ENCODE data around the gene CCDC187. TPM values are rescaled to one million over a fixed set of nuclear protein-coding genes. Genes with fewer than 3 reads are reported as not detected.
A peak's percentile ranks its signal among the peaks of the same experiment; 100 is the strongest.

Gene CCDC187
- total RNA-seq, 1 experiment from 2014 or later = not detected

GRCh38 chr9:136209232-136209631 lies 94.7 kb downstream of the CCDC187 start:
- no peaks in the 10 kb centered on the region for H3K4me1 Mint-ChIP-seq (ENCODE audit: insufficient read depth, unreplicated experiment)
- no peak for TF ChIP-seq CTCF (IDR thresholded peaks at IDR 0.05; ENCODE audit: unreplicated experiment)
- intact Hi-C loops (cut with micrococcal nuclease) = no loop called here
- DNase-seq (ENCODE audit: unreplicated experiment) = no peak
- CTCF ChIA-PET = no interaction called here
- no peak overlapping the region for H3K27ac Mint-ChIP-seq (ENCODE audit: low read depth, unreplicated experiment)
- no TSS peak for BruUV-seq (replicated peaks)
- H3K4me3 Mint-ChIP-seq (ENCODE audit: unreplicated experiment) = no peak overlapping the region
- no peaks in the 10 kb centered on the region for H3K9me3 Mint-ChIP-seq (ENCODE audit: unreplicated experiment)
- peaks cover 33% of the 10 kb centered on the region for H3K36me3 Mint-ChIP-seq (ENCODE audit: insufficient read depth, unreplicated experiment)
- peaks cover under 1% of the 10 kb centered on the region for H3K27me3 Mint-ChIP-seq (ENCODE audit: insufficient read depth, unreplicated experiment)
- POLR2A ChIA-PET = no interaction called here

GRCh38 chr9:136208675-136209074 lies 95.2 kb downstream of the CCDC187 start:
- ChIA-PET POLR2A (no interaction called here), CTCF (no interaction called here)
- TF ChIP-seq CTCF (IDR thresholded peaks at IDR 0.05; ENCODE audit: unreplicated experiment) = no peak
- peaks cover 30% of the 10 kb centered on the region for H3K36me3 Mint-ChIP-seq (ENCODE audit: insufficient read depth, unreplicated experiment)
- no peak overlapping the region for H3K4me3 Mint-ChIP-seq (ENCODE audit: unreplicated experiment)
- no peak for DNase-seq (ENCODE audit: unreplicated experiment)
- H3K9me3 Mint-ChIP-seq (ENCODE audit: unreplicated experiment) = no peaks in the 10 kb centered on the region
- no peaks in the 10 kb centered on the region for H3K4me1 Mint-ChIP-seq (ENCODE audit: insufficient read depth, unreplicated experiment)
- no peak overlapping the region for H3K27ac Mint-ChIP-seq (ENCODE audit: low read depth, unreplicated experiment)
- BruUV-seq (replicated peaks) = no TSS peak
- H3K27me3 Mint-ChIP-seq (ENCODE audit: insufficient read depth, unreplicated experiment) = peaks cover 6% of the 10 kb centered on the region
- intact Hi-C loops (cut with micrococcal nuclease) = no loop called here

GRCh38 chr9:136207616-136208015 lies 96.3 kb downstream of the CCDC187 start:
- no peak for DNase-seq (ENCODE audit: unreplicated experiment)
- ChIA-PET CTCF (interaction anchor here (0.6 kb wide), 1 partner anchor 37 kb away, joined by 3 read pairs; no protein-coding TSS in a partner anchor), POLR2A (interaction anchor here (0.7 kb wide), 1 partner anchor 11 kb away, joined by 3 read pairs; no protein-coding TSS in a partner anchor)
- Mint-ChIP-seq H3K27me3 (ENCODE audit: insufficient read depth, unreplicated experiment) (peaks cover 11% of the 10 kb centered on the region), H3K4me3 (ENCODE audit: unreplicated experiment) (no peak overlapping the region), H3K4me1 (ENCODE audit: insufficient read depth, unreplicated experiment) (no peaks in the 10 kb centered on the region), H3K9me3 (ENCODE audit: unreplicated experiment) (no peaks in the 10 kb centered on the region), H3K36me3 (ENCODE audit: insufficient read depth, unreplicated experiment) (peaks cover 22% of the 10 kb centered on the region), H3K27ac (ENCODE audit: low read depth, unreplicated experiment) (no peak overlapping the region)
- intact Hi-C loops (cut with micrococcal nuclease) = no loop called here
- TF ChIP-seq CTCF (IDR thresholded peaks at IDR 0.05; ENCODE audit: unreplicated experiment) = no peak
- TSS peak; percentile 20 for BruUV-seq (replicated peaks)

- Mint-ChIP-seq H3K27ac (ENCODE audit: low read depth, unreplicated experiment) (no peak overlapping the region), H3K36me3 (ENCODE audit: insufficient read depth, unreplicated experiment) (peaks cover 22% of the 10 kb centered on the region), H3K4me1 (ENCODE audit: insufficient read depth, unreplicated experiment) (no peaks in the 10 kb centered on the region), H3K9me3 (ENCODE audit: unreplicated experiment) (no peaks in the 10 kb centered on the region), H3K27me3 (ENCODE audit: insufficient read depth, unreplicated experiment) (peaks cover 11% of the 10 kb centered on the region), H3K4me3 (ENCODE audit: unreplicated experiment) (no peak overlapping the region)
- ChIA-PET POLR2A (no interaction called here), CTCF (interaction anchor here (0.6 to 0.9 kb wide), 2 partner anchors 20 to 37 kb away, joined by 3 read pairs; no protein-coding TSS in a partner anchor)
- no peak for DNase-seq (ENCODE audit: unreplicated experiment)
- BruUV-seq (replicated peaks) = no TSS peak
- intact Hi-C loops (cut with micrococcal nuclease) = no loop called here
- no peak for TF ChIP-seq CTCF (IDR thresholded peaks at IDR 0.05; ENCODE audit: unreplicated experiment)
Measured at GRCh38 chr9:136206602-136207275, 97.2 kb downstream of the CCDC187 start.

All from MCF 10A (cell line).